ENCODE measurements around the gene CPN2.

GRCh38 chr3:194368918-194369317 lies 17.8 kb upstream of the CPN2 start:
- TF ChIP-seq POLR2A (IDR thresholded peaks at IDR 0.05) (no peak), CTCF (IDR thresholded peaks at IDR 0.05) (no peak)

All from heart left ventricle (tissue), 13 donors.